ENCODE measurements around the gene UCHL1.

DNA sequence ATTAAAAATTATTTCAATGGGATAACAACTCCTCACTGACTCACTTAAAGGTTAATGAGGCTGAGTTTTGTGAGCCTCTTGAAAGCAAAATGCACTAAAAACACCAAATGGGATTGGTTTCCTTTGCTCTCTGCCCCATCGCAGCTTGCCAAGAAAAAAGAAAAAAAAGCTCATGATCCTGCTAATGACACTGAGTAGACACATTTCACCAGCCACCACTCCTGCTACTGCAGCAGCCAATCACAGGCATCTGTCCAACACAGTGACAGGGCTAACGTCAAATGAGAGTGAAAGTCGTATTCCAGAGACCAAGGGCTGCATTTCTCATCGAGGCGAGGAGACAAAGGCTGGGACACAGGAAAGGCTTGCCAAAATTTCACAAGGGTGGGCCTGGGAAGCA is 47.5 kb upstream of the UCHL1 start:
- TF ChIP-seq CTCF (IDR thresholded peaks at IDR 0.05) = no peak
- no peak for TF ChIP-seq POLR2A (IDR thresholded peaks at IDR 0.05; ENCODE audit: low read length)
- TF ChIP-seq HDAC2 (IDR thresholded peaks at IDR 0.05) = no peak
- TF ChIP-seq RAD21 (conservative IDR thresholded peaks at IDR 0.05 in 1 of 2, IDR thresholded peaks at IDR 0.05 in 1 of 2) = no peak
- no peak for TF ChIP-seq USF2 (IDR thresholded peaks at IDR 0.05)
- no peak for TF ChIP-seq BHLHE40 (IDR thresholded peaks at IDR 0.05; ENCODE audit: low read depth, low read length)
